Activated CD8-positive, alpha-beta T cell treated with anti-CD3 and anti-CD28 coated beads for 36 hours (primary cell): ENCODE measurements around the gene GNAO1. TPM values are rescaled to one million over a fixed set of nuclear protein-coding genes. Genes with fewer than 3 reads are reported as not detected.
A peak's percentile ranks its signal among the peaks of the same experiment; 100 is the strongest.

ENCODE experiments used
- ATAC-seq: fragments of 200-7000 bp; cut with Tn5 transposase; one replicate; pipeline ENCODE4 v1.10.0; 2021; ENCODE audit warnings: mild to moderate bottlenecking, moderate library complexity
- CTCF ChIA-PET: fragments of 350-600 bp; sonication (Branson Sonifier 250); formaldehyde crosslinking; loops from one replicate; lab custom pipeline; 2021; ENCODE audit warnings: antibody characterized with exemption; lab: Charles Lee
- POLR2A ChIA-PET: fragments of 350-600 bp; sonication (Branson Sonifier 250); formaldehyde crosslinking; loops from one replicate; lab custom pipeline; 2021; ENCODE audit warnings: antibody characterized with exemption; lab: Charles Lee
- DNase-seq: peaks from one replicate; pipeline ENCODE4 v3.0.0-alpha.2; 2020
- H3K27ac Mint-ChIP-seq: one replicate; pipeline ENCODE4 v1.8.0; 2021; ENCODE audit warnings: mild to moderate bottlenecking, mixed read lengths
- H3K27me3 Mint-ChIP-seq: one replicate; pipeline ENCODE4 v1.8.0; 2021; ENCODE audit warnings: mixed read lengths
- H3K36me3 Mint-ChIP-seq: one replicate; pipeline ENCODE4 v1.8.0; 2021; ENCODE audit warnings: low read depth, mixed read lengths
- H3K4me1 Mint-ChIP-seq: one replicate; pipeline ENCODE4 v1.8.0; 2021; ENCODE audit warnings: low read depth, mixed read lengths
- H3K4me3 Mint-ChIP-seq: one replicate; pipeline ENCODE4 v1.8.0; 2021; ENCODE audit warnings: mild to moderate bottlenecking, moderate library complexity, mixed read lengths
- H3K9me3 Mint-ChIP-seq: one replicate; pipeline ENCODE4 v1.8.0; 2021; ENCODE audit warnings: mixed read lengths
- CTCF ChIP-seq: fragments of 200-600 bp; IDR thresholded peaks from one replicate; pipeline ENCODE4 v1.8.0; 2022; ENCODE audit warnings: antibody characterized with exemption, mild to moderate bottlenecking
- intact Hi-C: fragments of 100-400 bp; cut with micrococcal nuclease; formaldehyde crosslinking; loops from one replicate; pipeline ENCODE4 v1.10.0; 2022
- total RNA-seq, 2 experiments: library from RNA; stranded (reverse); gene quantifications; one replicate each; pipeline ENCODE4 v1.2.3, GENCODE V29; 2021

Gene GNAO1
- total RNA-seq, 2 experiments from 2014 or later: 2.3 to 2.4 TPM

GRCh38 chr16:56307534-56307873, 116.2 kb downstream of the GNAO1 start:
- TF ChIP-seq CTCF: no peak
- Mint-ChIP-seq H3K27me3 (peaks cover 2% of the 10 kb centered on the region), H3K36me3 (no peaks in the 10 kb centered on the region), H3K4me3 (no peak overlapping the region), H3K9me3 (peaks cover 4% of the 10 kb centered on the region), H3K27ac (no peak overlapping the region), H3K4me1 (peaks cover 6% of the 10 kb centered on the region)
- ChIA-PET POLR2A (no interaction called here), CTCF (interaction anchor here (4.8 kb wide), 1 partner anchor 11 kb away, joined by 29 read pairs; no protein-coding TSS in a partner anchor)
- DNase-seq (no peak), ATAC-seq (no peak)
- intact Hi-C loops: no loop called here

- DNase-seq: no peak
- no peak overlapping the region for H3K4me3 Mint-ChIP-seq
- peaks cover 2% of the 10 kb centered on the region for H3K27me3 Mint-ChIP-seq
- ChIA-PET CTCF (interaction anchor here (0.7 to 4.8 kb wide), 3 partner anchors 9 to 12 kb away, joined by 3 to 29 read pairs (median 5); no protein-coding TSS in a partner anchor), POLR2A (no interaction called here)
- H3K9me3 Mint-ChIP-seq: peaks cover 4% of the 10 kb centered on the region
- peaks cover 6% of the 10 kb centered on the region for H3K4me1 Mint-ChIP-seq
- no peaks in the 10 kb centered on the region for H3K36me3 Mint-ChIP-seq
- no peak overlapping the region for H3K27ac Mint-ChIP-seq
- intact Hi-C loops: no loop called here
- ATAC-seq: no peak
- TF ChIP-seq CTCF: no peak
Observed at GRCh38 chr16:56309008-56309407, 117.7 kb downstream of the GNAO1 start.

GRCh38 chr16:56310690-56311089, 119.4 kb downstream of the GNAO1 start:
- ATAC-seq (peak; percentile 55), DNase-seq (peak; percentile 28)
- no peak for TF ChIP-seq CTCF
- POLR2A ChIA-PET: no interaction called here
- Mint-ChIP-seq H3K4me3 (no peak overlapping the region), H3K36me3 (no peaks in the 10 kb centered on the region), H3K27me3 (peaks cover 2% of the 10 kb centered on the region), H3K9me3 (peaks cover 4% of the 10 kb centered on the region), H3K4me1 (peaks cover 6% of the 10 kb centered on the region), H3K27ac (no peak overlapping the region)
- CTCF ChIA-PET: interaction anchor here (0.7 to 4.8 kb wide), 2 partner anchors 8 to 17 kb away, joined by 4 to 29 read pairs; no protein-coding TSS in a partner anchor
- intact Hi-C loops: no loop called here

- H3K4me3 Mint-ChIP-seq: no peak overlapping the region
- intact Hi-C loops: no loop called here
- ChIA-PET POLR2A (no interaction called here), CTCF (interaction anchor here (0.7 to 4.8 kb wide), 5 partner anchors 7 to 263 kb away, joined by 3 to 29 read pairs (median 4); no protein-coding TSS in a partner anchor)
- H3K4me1 Mint-ChIP-seq: peaks cover 6% of the 10 kb centered on the region
- TF ChIP-seq CTCF: no peak
- DNase-seq (no peak), ATAC-seq (peak; percentile 42)
- no peaks in the 10 kb centered on the region for H3K36me3 Mint-ChIP-seq
- H3K27me3 Mint-ChIP-seq: peaks cover 2% of the 10 kb centered on the region
- H3K27ac Mint-ChIP-seq: no peak overlapping the region
- peaks cover 4% of the 10 kb centered on the region for H3K9me3 Mint-ChIP-seq
Observed at GRCh38 chr16:56311208-56312027, 120.1 kb downstream of the GNAO1 start.

- TF ChIP-seq CTCF: no peak
- ATAC-seq (no peak), DNase-seq (no peak)
- Mint-ChIP-seq H3K4me1 (peaks cover 6% of the 10 kb centered on the region), H3K4me3 (no peak overlapping the region), H3K36me3 (no peaks in the 10 kb centered on the region), H3K9me3 (peaks cover 4% of the 10 kb centered on the region), H3K27me3 (peaks cover 2% of the 10 kb centered on the region), H3K27ac (no peak overlapping the region)
- intact Hi-C loops: no loop called here
- CTCF ChIA-PET: interaction anchor here (0.9 to 1.6 kb wide), 4 partner anchors 9 to 263 kb away, joined by 3 to 4 read pairs (median 3); no protein-coding TSS in a partner anchor
- POLR2A ChIA-PET: no interaction called here
Observed at GRCh38 chr16:56312028-56312300, 120.7 kb downstream of the GNAO1 start.
